Thyroid gland (tissue), 4 donors: Measurements from ENCODE around the gene SH2D4B. TPM values are rescaled to one million over a fixed set of nuclear protein-coding genes. Genes with fewer than 3 reads are reported as not detected.

Experiments used
- DNase-seq, 2 donors: peaks; one replicate each; pipeline ENCODE4 v3.0.0-alpha.2; 2019
- H3K27ac ChIP-seq, 3 donors: fragments of 200-600 bp; sonication (generic); 1 replicate in 2 of 3; 2 replicates in 1 of 3; pipeline ENCODE4 v1.5.1; 2016 to 2019; ENCODE audit warnings: mild to moderate bottlenecking in 1 of 3, moderate library complexity in 1 of 3
- H3K27me3 ChIP-seq: fragments of 200-600 bp; sonication (generic); one replicate; pipeline ENCODE4 v1.5.1; 2019
- H3K36me3 ChIP-seq, 2 donors: fragments of 200-600 bp; sonication (generic); one replicate each; pipeline ENCODE4 v1.5.1; 2016 to 2019
- H3K4me1 ChIP-seq, 2 donors: fragments of 200-600 bp; sonication (generic); one replicate each; pipeline ENCODE4 v1.5.1; 2017 to 2019
- H3K4me3 ChIP-seq, 3 donors: fragments of 200-600 bp; sonication (generic); replicated peaks in 1 of 3; 1 replicate in 2 of 3; 2 replicates in 1 of 3; pipeline ENCODE4 v1.5.1; 2016; ENCODE audit warnings: mild to moderate bottlenecking in 1 of 3
- H3K9me3 ChIP-seq: fragments of 200-600 bp; sonication (generic); one replicate; pipeline ENCODE4 v1.5.1; 2017
- POLR2A ChIP-seq, 2 donors: fragments of 450-650 bp; IDR thresholded peaks; one replicate each; pipeline ENCODE4 v1.6.1; 2017; ENCODE audit warnings: antibody characterized with exemption in 2 of 2, mild to moderate bottlenecking in 2 of 2, moderate library complexity in 1 of 2
- WGBS, 2 donors: methylation state at CpG; one replicate each; pipeline ENCODE4 v1.1.5; 2017; 5-methylcytosine and 5-hydroxymethylcytosine counted together
- intact Hi-C: fragments of 100-400 bp; cut with DNase I; formaldehyde crosslinking; loops from one replicate; pipeline ENCODE4 v1.15.1; 2023
- total RNA-seq, 4 donors: library from RNA; depleted of rRNA; stranded (reverse); fragments of >200 nt; gene quantifications; one replicate each; pipeline ENCODE4 v1.2.3, GENCODE V29; 2016
- TF ChIP-seq, protein P1 (sequence below), 6 experiments: fragments of 200-600 bp in 3 of 6; fragments of 450-650 bp in 3 of 6; sonication (generic) in 3 of 6; IDR thresholded peaks; one replicate each; pipeline ENCODE4 v1.5.1; 2016 to 2019; ENCODE audit warnings: antibody characterized with exemption in 6 of 6, mild to moderate bottlenecking in 2 of 6, inconsistent platforms in 1 of 6, moderate library complexity in 1 of 6

SH2D4B gene
- total RNA-seq, 4 donors from 2014 or later: 1.1 to 1.6 TPM; not detected in 2

DNA sequence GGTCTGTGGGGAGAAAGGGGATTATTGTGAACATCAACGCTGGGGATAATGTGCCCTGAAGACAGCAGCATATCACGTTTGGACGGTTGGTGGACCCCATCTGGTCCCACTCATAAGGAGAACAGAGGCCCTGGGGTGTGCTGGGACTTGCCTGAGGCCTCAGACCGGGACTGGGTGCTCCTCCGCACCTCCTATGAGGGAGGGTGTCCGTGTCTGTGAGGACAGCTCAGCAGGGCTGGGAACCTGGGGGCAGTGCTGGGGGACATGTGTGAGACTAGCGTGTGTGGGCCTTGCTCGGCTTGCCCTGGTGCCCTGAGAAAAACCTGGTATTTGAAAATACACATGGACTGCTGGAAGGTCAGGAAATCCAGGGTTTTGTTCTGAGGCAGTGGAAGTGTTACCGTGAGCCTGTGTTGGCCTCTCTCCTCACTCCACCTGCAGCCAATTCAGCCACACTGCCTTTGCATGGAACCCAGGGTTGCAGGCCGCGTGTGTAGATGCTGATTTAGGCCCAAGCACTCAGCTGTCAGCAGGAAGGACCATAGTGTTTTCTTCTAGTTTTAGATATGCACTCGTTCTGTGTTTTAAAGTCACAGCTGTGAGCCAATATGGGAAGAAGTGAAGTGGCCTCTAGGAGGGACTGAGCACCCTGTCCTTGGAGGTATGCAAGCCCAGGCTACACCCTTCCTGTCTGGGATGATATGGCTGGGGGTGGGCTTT lies 13.4 kb upstream of the SH2D4B start:
- no peak for TF ChIP-seq POLR2A (IDR thresholded peaks at IDR 0.05)
- TF ChIP-seq, protein P1, sequence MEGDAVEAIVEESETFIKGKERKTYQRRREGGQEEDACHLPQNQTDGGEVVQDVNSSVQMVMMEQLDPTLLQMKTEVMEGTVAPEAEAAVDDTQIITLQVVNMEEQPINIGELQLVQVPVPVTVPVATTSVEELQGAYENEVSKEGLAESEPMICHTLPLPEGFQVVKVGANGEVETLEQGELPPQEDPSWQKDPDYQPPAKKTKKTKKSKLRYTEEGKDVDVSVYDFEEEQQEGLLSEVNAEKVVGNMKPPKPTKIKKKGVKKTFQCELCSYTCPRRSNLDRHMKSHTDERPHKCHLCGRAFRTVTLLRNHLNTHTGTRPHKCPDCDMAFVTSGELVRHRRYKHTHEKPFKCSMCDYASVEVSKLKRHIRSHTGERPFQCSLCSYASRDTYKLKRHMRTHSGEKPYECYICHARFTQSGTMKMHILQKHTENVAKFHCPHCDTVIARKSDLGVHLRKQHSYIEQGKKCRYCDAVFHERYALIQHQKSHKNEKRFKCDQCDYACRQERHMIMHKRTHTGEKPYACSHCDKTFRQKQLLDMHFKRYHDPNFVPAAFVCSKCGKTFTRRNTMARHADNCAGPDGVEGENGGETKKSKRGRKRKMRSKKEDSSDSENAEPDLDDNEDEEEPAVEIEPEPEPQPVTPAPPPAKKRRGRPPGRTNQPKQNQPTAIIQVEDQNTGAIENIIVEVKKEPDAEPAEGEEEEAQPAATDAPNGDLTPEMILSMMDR (IDR thresholded peaks at IDR 0.05): no peak
- no peaks in the 10 kb centered on the region for H3K9me3 ChIP-seq
- DNase-seq: no peak
- H3K4me3 ChIP-seq: no peak overlapping the region
- no peak overlapping the region for H3K27ac ChIP-seq
- H3K27me3 ChIP-seq: no peaks in the 10 kb centered on the region
- H3K4me1 ChIP-seq: peaks cover 0 to 20% of the 10 kb centered on the region in 2 donors
- peaks cover 0 to 15% of the 10 kb centered on the region in 2 donors for H3K36me3 ChIP-seq
- WGBS, 2 donors: 71 to 79% methylated on average over 10 to 12 of the region's 12 CpGs
- intact Hi-C loops: no loop called here

DNA sequence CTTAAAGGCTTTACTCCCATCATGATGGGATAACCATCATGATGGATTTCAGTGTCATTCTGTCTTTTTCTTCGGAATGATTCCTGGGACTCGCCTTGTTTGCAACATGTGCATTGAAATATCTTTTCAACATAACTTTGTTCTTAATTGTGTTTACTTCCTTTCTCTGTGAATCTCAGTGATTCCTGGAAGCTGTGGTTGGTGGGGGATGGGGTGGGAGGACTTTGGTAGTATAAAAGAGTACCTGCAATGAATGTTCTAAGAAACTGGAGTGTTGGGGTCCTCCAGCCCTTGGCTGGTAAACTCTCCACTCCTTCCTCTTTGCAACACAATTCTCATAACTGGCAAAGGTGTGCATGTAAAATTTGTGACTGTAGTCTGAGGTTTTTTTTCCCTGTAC lies 11.5 kb upstream of the SH2D4B start:
- DNase-seq: no peak
- TF ChIP-seq, protein P1 (IDR thresholded peaks at IDR 0.05): no peak
- TF ChIP-seq POLR2A (IDR thresholded peaks at IDR 0.05): no peak
- peaks cover 0 to under 1% of the 10 kb centered on the region in 2 donors for H3K36me3 ChIP-seq
- no peaks in the 10 kb centered on the region for H3K9me3 ChIP-seq
- H3K4me1 ChIP-seq: peaks cover 0 to 21% of the 10 kb centered on the region in 2 donors
- 71 to 73% methylated on average over 2 of the region's 2 CpGs for WGBS, 2 donors
- no peak overlapping the region for H3K27ac ChIP-seq
- H3K4me3 ChIP-seq: no peak overlapping the region
- H3K27me3 ChIP-seq: no peaks in the 10 kb centered on the region
- intact Hi-C loops: no loop called here

DNA sequence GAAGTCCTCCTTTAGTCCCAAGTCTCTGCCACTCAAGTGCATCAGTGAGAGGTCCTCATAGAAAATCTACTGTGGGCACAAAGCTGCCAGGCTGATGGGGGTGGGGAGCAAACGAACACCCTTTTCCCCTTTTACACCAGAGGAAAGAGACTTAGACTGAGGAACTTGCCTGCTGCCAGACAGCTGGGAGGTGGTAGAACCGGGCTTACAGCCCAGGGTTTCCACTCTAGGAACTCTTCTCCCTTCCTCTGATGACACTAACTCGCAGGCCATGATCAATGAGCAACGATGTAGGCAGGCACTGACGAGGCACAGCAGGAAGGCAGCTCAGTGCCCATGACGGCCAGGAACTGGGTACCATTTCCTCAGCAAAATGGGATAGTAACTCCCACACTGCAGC lies 11.0 kb upstream of the SH2D4B start:
- no peak for TF ChIP-seq POLR2A (IDR thresholded peaks at IDR 0.05)
- TF ChIP-seq, protein P1 (IDR thresholded peaks at IDR 0.05): no peak
- Histone ChIP-seq H3K9me3 (no peaks in the 10 kb centered on the region), H3K4me3 (no peak overlapping the region), H3K4me1 (peaks cover 0 to 21% of the 10 kb centered on the region in 2 donors), H3K27me3 (no peaks in the 10 kb centered on the region), H3K27ac (no peak overlapping the region), H3K36me3 (no peaks in the 10 kb centered on the region)
- intact Hi-C loops: no loop called here
- DNase-seq: no peak
- WGBS, 2 donors: 35 to 47% methylated on average over 6 of the region's 6 CpGs

DNA sequence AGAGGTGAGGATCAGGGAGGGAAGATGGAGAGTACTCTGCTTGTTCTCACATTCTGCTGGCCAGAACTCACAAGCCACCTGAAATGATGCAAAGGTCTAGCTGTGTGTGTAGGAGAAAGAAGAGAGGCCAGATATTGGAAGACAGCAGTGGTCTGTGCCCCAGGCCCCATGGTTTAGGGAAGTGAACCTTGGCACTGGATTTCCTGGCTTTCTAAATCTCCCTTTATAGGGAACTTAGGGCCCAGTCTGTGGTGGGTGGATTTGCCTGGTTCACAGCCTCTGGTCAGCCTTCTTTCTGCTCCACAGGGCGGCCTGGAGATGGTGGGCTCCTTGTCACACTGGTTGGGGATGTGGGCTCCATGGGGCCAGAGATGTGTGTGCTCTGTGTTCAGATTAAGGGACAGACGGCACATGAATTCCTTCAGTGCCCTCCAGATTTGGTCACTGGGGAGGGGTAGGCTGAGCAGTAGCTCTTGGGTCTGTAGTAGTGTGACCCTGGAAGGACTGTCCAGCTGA lies 9.5 kb upstream of the SH2D4B start:
- no peaks in the 10 kb centered on the region for H3K9me3 ChIP-seq
- no peak overlapping the region for H3K27ac ChIP-seq
- H3K36me3 ChIP-seq: no peaks in the 10 kb centered on the region
- no peak overlapping the region for H3K4me3 ChIP-seq
- peaks cover 0 to 21% of the 10 kb centered on the region in 2 donors for H3K4me1 ChIP-seq
- no peaks in the 10 kb centered on the region for H3K27me3 ChIP-seq
- no peak for TF ChIP-seq POLR2A (IDR thresholded peaks at IDR 0.05)
- TF ChIP-seq, protein P1 (IDR thresholded peaks at IDR 0.05): no peak
- 100% methylated on average over 2 of the region's 2 CpGs for WGBS, 2 donors
- intact Hi-C loops: no loop called here
- DNase-seq: no peak

DNA sequence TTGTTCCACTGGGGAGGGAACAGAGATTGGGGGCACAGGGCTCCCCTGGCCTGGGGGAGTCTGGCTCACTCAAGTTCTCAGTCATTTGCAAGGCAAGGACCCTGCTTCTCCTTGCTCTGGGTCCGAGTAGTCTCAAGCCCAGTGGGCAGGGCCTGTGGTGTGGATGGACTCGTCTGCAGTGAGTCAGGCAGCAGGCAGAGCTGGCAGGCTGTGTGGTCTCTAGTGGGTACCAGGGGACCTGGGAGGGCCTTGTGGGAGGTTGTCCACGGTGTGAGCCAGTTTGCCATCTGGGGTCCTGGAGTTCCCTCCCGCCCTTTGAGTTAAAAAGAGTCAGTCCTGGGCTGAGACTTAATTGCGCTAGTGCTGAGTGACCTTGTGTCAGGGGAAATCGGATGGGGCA lies 8.8 kb upstream of the SH2D4B start:
- intact Hi-C loops: no loop called here
- Histone ChIP-seq H3K27ac (peak overlapping the region in 1 of 3 donors; percentile 1), H3K9me3 (no peaks in the 10 kb centered on the region), H3K4me3 (no peak overlapping the region), H3K27me3 (no peaks in the 10 kb centered on the region), H3K36me3 (no peaks in the 10 kb centered on the region), H3K4me1 (peaks cover 0 to 17% of the 10 kb centered on the region in 2 donors)
- DNase-seq: no peak
- 85 to 86% methylated on average over 5 to 6 of the region's 6 CpGs for WGBS, 2 donors
- TF ChIP-seq POLR2A (IDR thresholded peaks at IDR 0.05): no peak
- TF ChIP-seq, protein P1 (IDR thresholded peaks at IDR 0.05): no peak
